ENCODE measurements around the gene SLC19A3. TPM values are rescaled to one million over a fixed set of nuclear protein-coding genes. Genes with fewer than 3 reads are reported as not detected.

The SLC19A3 gene
- total RNA-seq, 4 donors from 2014 or later: 0.79 to 2.6 (median 0.86) TPM

- no peaks in the 10 kb centered on the region for H3K36me3 ChIP-seq
- no peaks in the 10 kb centered on the region for H3K27me3 ChIP-seq
- H3K27ac ChIP-seq: no peak overlapping the region
- intact Hi-C loops (cut with DNase I): no loop called here
- TF ChIP-seq CTCF (IDR thresholded peaks at IDR 0.05) (no peak), POLR2A (IDR thresholded peaks at IDR 0.05) (no peak)
- 89 to 98% methylated on average over 2 of the region's 2 CpGs for WGBS, 2 donors
- peaks cover 0 to 4% of the 10 kb centered on the region in 2 donors for H3K4me1 ChIP-seq
- DNase-seq: no peak
- no peaks in the 10 kb centered on the region for H3K9me3 ChIP-seq
- no peak overlapping the region for H3K4me3 ChIP-seq (replicated peaks in 1 of 3)
These were observed 1.3 kb downstream of the SLC19A3 start for GRCh38 chr2:227716501-227716900.

GRCh38 chr2:227713291-227713690 lies 4.5 kb downstream of the SLC19A3 start:
- no peaks in the 10 kb centered on the region for H3K27me3 ChIP-seq
- WGBS, 2 donors: 94 to 100% methylated on average over 1 of the region's 1 CpG
- no peak for TF ChIP-seq CTCF (IDR thresholded peaks at IDR 0.05)
- TF ChIP-seq POLR2A (IDR thresholded peaks at IDR 0.05): no peak
- H3K4me3 ChIP-seq (replicated peaks in 1 of 3): no peak overlapping the region
- no peaks in the 10 kb centered on the region for H3K36me3 ChIP-seq
- H3K9me3 ChIP-seq: no peaks in the 10 kb centered on the region
- intact Hi-C loops (cut with DNase I): no loop called here
- no peak overlapping the region for H3K27ac ChIP-seq
- H3K4me1 ChIP-seq: peaks cover 0 to 4% of the 10 kb centered on the region in 2 donors
- no peak for DNase-seq

- Histone ChIP-seq H3K27me3 (no peaks in the 10 kb centered on the region), H3K9me3 (no peaks in the 10 kb centered on the region), H3K4me3 (replicated peaks in 1 of 3) (no peak overlapping the region), H3K36me3 (no peaks in the 10 kb centered on the region), H3K4me1 (no peaks in the 10 kb centered on the region), H3K27ac (no peak overlapping the region)
- intact Hi-C loops (cut with DNase I): no loop called here
- DNase-seq: no peak
- no peak for TF ChIP-seq POLR2A (IDR thresholded peaks at IDR 0.05)
- TF ChIP-seq CTCF (IDR thresholded peaks at IDR 0.05): no peak
- 89 to 91% methylated on average over 7 of the region's 7 CpGs for WGBS, 2 donors
These were observed 6.8 kb downstream of the SLC19A3 start for GRCh38 chr2:227710986-227711385.

- Histone ChIP-seq H3K4me3 (replicated peaks in 1 of 3) (no peak overlapping the region), H3K4me1 (no peaks in the 10 kb centered on the region), H3K27ac (no peak overlapping the region), H3K9me3 (no peaks in the 10 kb centered on the region), H3K36me3 (no peaks in the 10 kb centered on the region), H3K27me3 (no peaks in the 10 kb centered on the region)
- 78 to 88% methylated on average over 6 of the region's 6 CpGs for WGBS, 2 donors
- TF ChIP-seq CTCF (IDR thresholded peaks at IDR 0.05) (no peak), POLR2A (IDR thresholded peaks at IDR 0.05) (no peak)
- DNase-seq: no peak
- intact Hi-C loops (cut with DNase I): no loop called here
These were observed 10.4 kb downstream of the SLC19A3 start for GRCh38 chr2:227707390-227707789.

GRCh38 chr2:227706859-227707258 lies 11.0 kb downstream of the SLC19A3 start:
- no peaks in the 10 kb centered on the region for H3K4me1 ChIP-seq
- H3K27ac ChIP-seq: no peak overlapping the region
- intact Hi-C loops (cut with DNase I): no loop called here
- H3K4me3 ChIP-seq (replicated peaks in 1 of 3): no peak overlapping the region
- TF ChIP-seq CTCF (IDR thresholded peaks at IDR 0.05) (no peak), POLR2A (IDR thresholded peaks at IDR 0.05) (no peak)
- WGBS, 2 donors: 80 to 81% methylated on average over 4 of the region's 4 CpGs
- H3K9me3 ChIP-seq: no peaks in the 10 kb centered on the region
- DNase-seq: no peak
- no peaks in the 10 kb centered on the region for H3K36me3 ChIP-seq
- H3K27me3 ChIP-seq: no peaks in the 10 kb centered on the region
